OCI-LY3 (cell line): ENCODE results near the gene MPND.

ENCODE experiments used
- CTCF ChIP-seq: fragments of 200-600, 300-600 bp; sonication (generic); IDR thresholded peaks from 2 replicates; pipeline ENCODE4 v1.5.1; 2014; ENCODE audit warnings: antibody characterized with exemption, low read length, low read depth
- EZH2phosphoT487 ChIP-seq: fragments of 200-600 bp; shearing (Covaris generic); IDR thresholded peaks from 2 replicates; pipeline ENCODE4 v1.6.1; 2018; ENCODE audit warnings: antibody characterized with exemption, mixed run types, low read depth

GRCh38 chr19:4304538-4305256, 38.7 kb upstream of the MPND start, which contains the start of gene FSD1:
- TF ChIP-seq CTCF (no peak), EZH2phosphoT487 (no peak)
